GM12878 (cell line): ENCODE results near the gene ANO9.

Source experiments
- BACH1 ChIP-seq: fragments of 450-650 bp; IDR thresholded peaks from 2 replicates; pipeline ENCODE4 v1.6.1; 2017; ENCODE audit warnings: mild to moderate bottlenecking, borderline replicate concordance
- CEBPB ChIP-seq, 2 experiments: fragments of 150-350 bp in 1 of 2; IDR thresholded peaks; 2 replicates each; pipeline ENCODE4 v1.6.1; 2012 to 2014; ENCODE audit warnings: low read depth in 2 of 2, low read length in 2 of 2, borderline replicate concordance in 1 of 2, inconsistent platforms in 1 of 2
- CREM ChIP-seq: IDR thresholded peaks from 2 replicates; pipeline ENCODE4 v1.6.1; 2014; ENCODE audit warnings: antibody characterized with exemption, low read depth
- EGR1 ChIP-seq, 2 experiments: IDR thresholded peaks; 1 replicate in 1 of 2; 2 replicates in 1 of 2; pipeline ENCODE4 v1.6.1; 2011 to 2012; ENCODE audit warnings: low read depth in 2 of 2, low read length in 2 of 2, borderline replicate concordance in 1 of 2, mild to moderate bottlenecking in 1 of 2, moderate library complexity in 1 of 2
- EZH2 ChIP-seq: IDR thresholded peaks from 2 replicates; pipeline ENCODE4 v1.6.1; 2012; ENCODE audit warnings: low read depth, mild to moderate bottlenecking, control low read depth, inconsistent platforms, low read length, borderline replicate concordance; ENCODE audit not compliant: control insufficient read depth
- FOS ChIP-seq: IDR thresholded peaks from 3 replicates; pipeline ENCODE4 v1.6.1; 2011; ENCODE audit warnings: borderline replicate concordance; ENCODE audit not compliant: insufficient read length; ENCODE audit errors: extremely low read depth
- JUNB ChIP-seq: IDR thresholded peaks from 2 replicates; pipeline ENCODE4 v1.6.1; 2016; ENCODE audit warnings: antibody characterized with exemption, mild to moderate bottlenecking
- RAD21 ChIP-seq: IDR thresholded peaks from 2 replicates; pipeline ENCODE4 v1.6.1; 2011; ENCODE audit warnings: mild to moderate bottlenecking, low read depth, low read length, moderate library complexity; ENCODE audit not compliant: insufficient read depth
- REST ChIP-seq: IDR thresholded peaks from 2 replicates; pipeline ENCODE4 v1.6.1; 2012; ENCODE audit warnings: mild to moderate bottlenecking, low read depth, low read length
- TARDBP ChIP-seq: IDR thresholded peaks from 2 replicates; pipeline ENCODE4 v1.6.1; 2016; ENCODE audit warnings: borderline replicate concordance
- TCF12 ChIP-seq: IDR thresholded peaks from 2 replicates; pipeline ENCODE4 v1.6.1; 2011; ENCODE audit warnings: low read depth, mild to moderate bottlenecking, low read length
- ZZZ3 ChIP-seq: IDR thresholded peaks from 2 replicates; pipeline ENCODE4 v1.6.1; 2011; ENCODE audit warnings: low read depth; ENCODE audit not compliant: control insufficient read depth, insufficient read length
- TF ChIP-seq, protein P1 (sequence below), 3 experiments: IDR thresholded peaks in 2 of 3; conservative IDR thresholded peaks in 1 of 3; 2 replicates each; pipeline ENCODE4 v1.5.1; 2011; ENCODE audit warnings: low read depth in 3 of 3, low read length in 3 of 3, mild to moderate bottlenecking in 3 of 3, control low read depth in 2 of 3, moderate library complexity in 2 of 3, inconsistent platforms in 1 of 3, mixed read lengths in 1 of 3; ENCODE audit not compliant: control insufficient read depth in 2 of 3, insufficient read depth in 1 of 3; ENCODE audit errors: extremely low read depth in 1 of 3
- TF ChIP-seq, protein P2 (sequence below): fragments of 450-650 bp; IDR thresholded peaks from 2 replicates; pipeline ENCODE4 v1.6.1; 2016; ENCODE audit warnings: mild to moderate bottlenecking, moderate library complexity, borderline replicate concordance

DNA sequence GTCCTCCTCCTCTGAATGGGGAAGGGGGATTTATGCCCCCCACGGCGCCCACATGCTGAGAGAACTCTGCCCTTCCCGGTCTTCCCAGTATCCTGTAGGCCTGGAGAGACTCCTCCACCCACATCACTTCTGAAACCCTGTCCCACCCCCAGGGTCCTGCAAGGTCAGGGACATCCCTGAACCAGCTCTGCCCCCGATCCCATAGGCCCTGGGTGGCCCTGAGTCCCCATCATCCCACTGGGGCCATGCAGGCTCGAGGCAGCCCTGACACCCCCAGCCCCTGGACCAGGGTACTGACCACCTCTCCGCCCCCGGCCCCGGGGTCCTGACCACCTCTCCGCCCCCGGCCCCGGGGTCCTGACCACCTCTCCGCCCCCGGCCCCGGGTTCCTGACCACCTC, 60.8 kb downstream of the ANO9 start:
- TF ChIP-seq, protein P1, sequence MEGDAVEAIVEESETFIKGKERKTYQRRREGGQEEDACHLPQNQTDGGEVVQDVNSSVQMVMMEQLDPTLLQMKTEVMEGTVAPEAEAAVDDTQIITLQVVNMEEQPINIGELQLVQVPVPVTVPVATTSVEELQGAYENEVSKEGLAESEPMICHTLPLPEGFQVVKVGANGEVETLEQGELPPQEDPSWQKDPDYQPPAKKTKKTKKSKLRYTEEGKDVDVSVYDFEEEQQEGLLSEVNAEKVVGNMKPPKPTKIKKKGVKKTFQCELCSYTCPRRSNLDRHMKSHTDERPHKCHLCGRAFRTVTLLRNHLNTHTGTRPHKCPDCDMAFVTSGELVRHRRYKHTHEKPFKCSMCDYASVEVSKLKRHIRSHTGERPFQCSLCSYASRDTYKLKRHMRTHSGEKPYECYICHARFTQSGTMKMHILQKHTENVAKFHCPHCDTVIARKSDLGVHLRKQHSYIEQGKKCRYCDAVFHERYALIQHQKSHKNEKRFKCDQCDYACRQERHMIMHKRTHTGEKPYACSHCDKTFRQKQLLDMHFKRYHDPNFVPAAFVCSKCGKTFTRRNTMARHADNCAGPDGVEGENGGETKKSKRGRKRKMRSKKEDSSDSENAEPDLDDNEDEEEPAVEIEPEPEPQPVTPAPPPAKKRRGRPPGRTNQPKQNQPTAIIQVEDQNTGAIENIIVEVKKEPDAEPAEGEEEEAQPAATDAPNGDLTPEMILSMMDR (IDR thresholded peaks at IDR 0.05 in 2 of 3, conservative IDR thresholded peaks at IDR 0.05 in 1 of 3; ENCODE audit: control insufficient read depth in 2 of 3, extremely low read depth in 1 of 3, insufficient read depth in 1 of 3, low read depth in 3 of 3, low read length in 3 of 3): no peak
- TF ChIP-seq TCF12: no peak
- no peak for TF ChIP-seq FOS
- no peak for TF ChIP-seq REST
- no peak for TF ChIP-seq ZZZ3
- TF ChIP-seq EGR1 (IDR thresholded peaks at IDR 0.05; ENCODE audit: borderline replicate concordance in 1 of 2, low read depth in 2 of 2, low read length in 2 of 2): no peak
- TF ChIP-seq BACH1: no peak
- TF ChIP-seq, protein P2, sequence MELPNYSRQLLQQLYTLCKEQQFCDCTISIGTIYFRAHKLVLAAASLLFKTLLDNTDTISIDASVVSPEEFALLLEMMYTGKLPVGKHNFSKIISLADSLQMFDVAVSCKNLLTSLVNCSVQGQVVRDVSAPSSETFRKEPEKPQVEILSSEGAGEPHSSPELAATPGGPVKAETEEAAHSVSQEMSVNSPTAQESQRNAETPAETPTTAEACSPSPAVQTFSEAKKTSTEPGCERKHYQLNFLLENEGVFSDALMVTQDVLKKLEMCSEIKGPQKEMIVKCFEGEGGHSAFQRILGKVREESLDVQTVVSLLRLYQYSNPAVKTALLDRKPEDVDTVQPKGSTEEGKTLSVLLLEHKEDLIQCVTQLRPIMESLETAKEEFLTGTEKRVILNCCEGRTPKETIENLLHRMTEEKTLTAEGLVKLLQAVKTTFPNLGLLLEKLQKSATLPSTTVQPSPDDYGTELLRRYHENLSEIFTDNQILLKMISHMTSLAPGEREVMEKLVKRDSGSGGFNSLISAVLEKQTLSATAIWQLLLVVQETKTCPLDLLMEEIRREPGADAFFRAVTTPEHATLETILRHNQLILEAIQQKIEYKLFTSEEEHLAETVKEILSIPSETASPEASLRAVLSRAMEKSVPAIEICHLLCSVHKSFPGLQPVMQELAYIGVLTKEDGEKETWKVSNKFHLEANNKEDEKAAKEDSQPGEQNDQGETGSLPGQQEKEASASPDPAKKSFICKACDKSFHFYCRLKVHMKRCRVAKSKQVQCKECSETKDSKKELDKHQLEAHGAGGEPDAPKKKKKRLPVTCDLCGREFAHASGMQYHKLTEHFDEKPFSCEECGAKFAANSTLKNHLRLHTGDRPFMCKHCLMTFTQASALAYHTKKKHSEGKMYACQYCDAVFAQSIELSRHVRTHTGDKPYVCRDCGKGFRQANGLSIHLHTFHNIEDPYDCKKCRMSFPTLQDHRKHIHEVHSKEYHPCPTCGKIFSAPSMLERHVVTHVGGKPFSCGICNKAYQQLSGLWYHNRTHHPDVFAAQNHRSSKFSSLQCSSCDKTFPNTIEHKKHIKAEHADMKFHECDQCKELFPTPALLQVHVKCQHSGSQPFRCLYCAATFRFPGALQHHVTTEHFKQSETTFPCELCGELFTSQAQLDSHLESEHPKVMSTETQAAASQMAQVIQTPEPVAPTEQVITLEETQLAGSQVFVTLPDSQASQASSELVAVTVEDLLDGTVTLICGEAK: no peak
- TF ChIP-seq CEBPB (IDR thresholded peaks at IDR 0.05; ENCODE audit: borderline replicate concordance in 1 of 2, low read depth in 2 of 2, low read length in 2 of 2): no peak
- TF ChIP-seq CREM: no peak
- TF ChIP-seq TARDBP: no peak
- no peak for TF ChIP-seq RAD21
- TF ChIP-seq JUNB: no peak
- no peak for TF ChIP-seq EZH2
